HL-60 (cell line): ENCODE data around the gene DHTKD1.

ENCODE experiments used
- DNase-seq, 2 experiments: peaks; one replicate each; pipeline ENCODE4 v3.0.0-alpha.2; 2010 to 2020; ENCODE audit warnings: low read depth in 1 of 2, low spot score in 1 of 2
- H3K27ac ChIP-seq: fragments of 250-450 bp; sonication (Bioruptor Pico); replicated peaks from 2 replicates; pipeline ENCODE4 v1.5.1; 2020; ENCODE audit warnings: mild to moderate bottlenecking, moderate library complexity
- H3K27me3 ChIP-seq: fragments of 250-450 bp; sonication (Bioruptor Pico); 2 replicates; pipeline ENCODE4 v1.5.1; 2021; ENCODE audit warnings: mild to moderate bottlenecking, moderate library complexity; ENCODE audit not compliant: insufficient read depth, poor library complexity, severe bottlenecking
- H3K4me3 ChIP-seq: replicated peaks from 2 replicates; pipeline ENCODE4 v1.5.1; 2011; ENCODE audit warnings: mild to moderate bottlenecking, control low read depth, low read length; ENCODE audit not compliant: insufficient read depth
- GABPA ChIP-seq: IDR thresholded peaks from 2 replicates; pipeline ENCODE4 v1.6.1; 2012; ENCODE audit warnings: low read depth
- POLR2AphosphoS5 ChIP-seq: IDR thresholded peaks from 2 replicates; pipeline ENCODE4 v1.6.1; 2012; ENCODE audit warnings: low read depth
- SPI1 ChIP-seq: IDR thresholded peaks from 2 replicates; pipeline ENCODE4 v1.6.1; 2012; ENCODE audit warnings: low read depth, mild to moderate bottlenecking, borderline replicate concordance
- TF ChIP-seq, protein P1 (sequence below): IDR thresholded peaks from one replicate; pipeline ENCODE4 v1.5.1; 2011; ENCODE audit warnings: low read length, control low read depth, inconsistent platforms; ENCODE audit not compliant: insufficient read depth
- TF ChIP-seq, protein P2 (sequence below): IDR thresholded peaks from 2 replicates; pipeline ENCODE4 v1.6.1; 2012; ENCODE audit warnings: low read depth; ENCODE audit not compliant: insufficient replicate concordance

DHTKD1 gene

DNA sequence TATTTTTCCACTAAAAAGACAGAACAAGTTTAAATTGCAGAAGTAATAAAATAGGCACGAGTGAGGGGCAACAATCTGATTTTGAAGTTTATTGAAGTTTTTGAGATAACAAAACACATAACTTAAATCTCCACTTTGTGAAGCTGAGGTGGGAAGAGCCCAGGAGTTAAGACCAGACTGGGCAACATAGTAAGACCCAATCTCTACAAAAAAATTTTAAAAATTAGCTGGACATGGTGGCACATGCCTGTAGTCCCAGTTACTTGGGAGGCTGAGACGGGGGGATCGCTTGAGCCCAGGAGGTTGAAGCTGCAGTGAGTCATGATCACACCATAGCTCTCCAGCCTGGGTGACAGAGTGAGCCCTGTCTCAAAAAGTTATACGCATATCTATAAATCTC, 37.4 kb upstream of the DHTKD1 start:
- H3K27me3 ChIP-seq, result no peaks in the 10 kb centered on the region
- TF ChIP-seq, protein P1, sequence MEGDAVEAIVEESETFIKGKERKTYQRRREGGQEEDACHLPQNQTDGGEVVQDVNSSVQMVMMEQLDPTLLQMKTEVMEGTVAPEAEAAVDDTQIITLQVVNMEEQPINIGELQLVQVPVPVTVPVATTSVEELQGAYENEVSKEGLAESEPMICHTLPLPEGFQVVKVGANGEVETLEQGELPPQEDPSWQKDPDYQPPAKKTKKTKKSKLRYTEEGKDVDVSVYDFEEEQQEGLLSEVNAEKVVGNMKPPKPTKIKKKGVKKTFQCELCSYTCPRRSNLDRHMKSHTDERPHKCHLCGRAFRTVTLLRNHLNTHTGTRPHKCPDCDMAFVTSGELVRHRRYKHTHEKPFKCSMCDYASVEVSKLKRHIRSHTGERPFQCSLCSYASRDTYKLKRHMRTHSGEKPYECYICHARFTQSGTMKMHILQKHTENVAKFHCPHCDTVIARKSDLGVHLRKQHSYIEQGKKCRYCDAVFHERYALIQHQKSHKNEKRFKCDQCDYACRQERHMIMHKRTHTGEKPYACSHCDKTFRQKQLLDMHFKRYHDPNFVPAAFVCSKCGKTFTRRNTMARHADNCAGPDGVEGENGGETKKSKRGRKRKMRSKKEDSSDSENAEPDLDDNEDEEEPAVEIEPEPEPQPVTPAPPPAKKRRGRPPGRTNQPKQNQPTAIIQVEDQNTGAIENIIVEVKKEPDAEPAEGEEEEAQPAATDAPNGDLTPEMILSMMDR, result no peak
- TF ChIP-seq, protein P2, sequence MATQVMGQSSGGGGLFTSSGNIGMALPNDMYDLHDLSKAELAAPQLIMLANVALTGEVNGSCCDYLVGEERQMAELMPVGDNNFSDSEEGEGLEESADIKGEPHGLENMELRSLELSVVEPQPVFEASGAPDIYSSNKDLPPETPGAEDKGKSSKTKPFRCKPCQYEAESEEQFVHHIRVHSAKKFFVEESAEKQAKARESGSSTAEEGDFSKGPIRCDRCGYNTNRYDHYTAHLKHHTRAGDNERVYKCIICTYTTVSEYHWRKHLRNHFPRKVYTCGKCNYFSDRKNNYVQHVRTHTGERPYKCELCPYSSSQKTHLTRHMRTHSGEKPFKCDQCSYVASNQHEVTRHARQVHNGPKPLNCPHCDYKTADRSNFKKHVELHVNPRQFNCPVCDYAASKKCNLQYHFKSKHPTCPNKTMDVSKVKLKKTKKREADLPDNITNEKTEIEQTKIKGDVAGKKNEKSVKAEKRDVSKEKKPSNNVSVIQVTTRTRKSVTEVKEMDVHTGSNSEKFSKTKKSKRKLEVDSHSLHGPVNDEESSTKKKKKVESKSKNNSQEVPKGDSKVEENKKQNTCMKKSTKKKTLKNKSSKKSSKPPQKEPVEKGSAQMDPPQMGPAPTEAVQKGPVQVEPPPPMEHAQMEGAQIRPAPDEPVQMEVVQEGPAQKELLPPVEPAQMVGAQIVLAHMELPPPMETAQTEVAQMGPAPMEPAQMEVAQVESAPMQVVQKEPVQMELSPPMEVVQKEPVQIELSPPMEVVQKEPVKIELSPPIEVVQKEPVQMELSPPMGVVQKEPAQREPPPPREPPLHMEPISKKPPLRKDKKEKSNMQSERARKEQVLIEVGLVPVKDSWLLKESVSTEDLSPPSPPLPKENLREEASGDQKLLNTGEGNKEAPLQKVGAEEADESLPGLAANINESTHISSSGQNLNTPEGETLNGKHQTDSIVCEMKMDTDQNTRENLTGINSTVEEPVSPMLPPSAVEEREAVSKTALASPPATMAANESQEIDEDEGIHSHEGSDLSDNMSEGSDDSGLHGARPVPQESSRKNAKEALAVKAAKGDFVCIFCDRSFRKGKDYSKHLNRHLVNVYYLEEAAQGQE, result no peak
- TF ChIP-seq GABPA, result no peak
- TF ChIP-seq SPI1, result no peak
- TF ChIP-seq POLR2AphosphoS5, result no peak
- no peak for DNase-seq
- H3K4me3 ChIP-seq, result no peak overlapping the region
- no peak overlapping the region for H3K27ac ChIP-seq

DNA sequence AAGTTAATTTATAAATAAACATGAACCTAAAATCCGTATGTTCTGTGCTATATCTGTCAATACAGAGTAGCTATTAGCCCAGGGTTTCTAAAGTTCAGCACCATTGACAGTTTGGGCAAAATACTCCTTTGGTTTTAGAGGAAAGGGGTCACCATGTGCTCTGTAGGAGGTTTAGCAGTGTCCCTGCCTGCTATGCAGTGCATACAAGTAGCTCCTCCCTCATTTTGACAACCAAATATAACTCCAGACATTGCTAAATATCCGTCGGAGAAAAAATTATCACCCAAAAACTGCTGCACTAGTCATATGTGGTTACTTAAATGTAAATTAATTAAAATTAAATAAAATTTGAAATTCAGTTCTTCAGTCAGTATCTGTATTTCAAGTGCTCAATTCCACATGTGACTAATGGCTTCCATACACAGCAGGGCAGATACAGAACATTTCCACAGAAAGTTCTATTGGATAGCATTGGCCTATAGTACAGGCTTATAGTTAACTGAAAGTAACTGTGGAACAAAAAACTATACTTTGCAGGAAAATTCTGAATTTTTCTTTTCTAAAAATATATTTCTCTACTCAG, 32.6 kb upstream of the DHTKD1 start:
- DNase-seq, result no peak
- H3K4me3 ChIP-seq, result no peak overlapping the region

DNA sequence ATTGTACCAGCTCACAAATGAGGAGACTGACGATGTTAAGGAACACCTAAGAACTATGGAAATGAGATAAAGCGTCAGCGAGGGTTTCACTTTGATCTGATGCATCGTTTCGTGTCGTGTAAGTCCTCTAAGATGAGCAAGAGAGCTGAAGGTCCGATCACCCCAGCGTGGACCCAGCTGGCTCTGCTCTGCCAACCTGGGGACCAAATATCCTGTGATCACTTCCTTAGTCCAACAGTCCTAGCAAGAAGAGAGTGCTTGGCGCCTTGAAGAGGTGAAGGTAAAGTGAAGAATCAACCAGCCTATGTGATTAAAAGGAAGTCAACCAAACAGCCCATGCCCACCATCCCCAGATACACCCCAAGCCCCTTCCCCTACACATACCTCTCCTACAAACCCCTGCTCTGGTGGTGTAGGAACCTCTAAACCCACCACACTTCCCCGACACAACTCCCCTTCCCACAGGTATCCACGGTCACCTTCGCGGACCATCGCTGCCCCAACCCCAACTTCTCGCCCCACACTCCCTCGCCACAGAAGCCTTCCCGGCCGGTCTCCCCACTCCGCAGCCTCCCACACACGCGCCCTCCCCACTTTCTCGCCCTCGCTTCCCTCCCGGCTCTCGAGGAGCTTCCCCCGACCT, 26.9 kb upstream of the DHTKD1 start:
- peak overlapping the region; percentile 74 for H3K4me3 ChIP-seq
- peak in 1 of 2 experiments; percentile 8 for DNase-seq
- H3K27ac ChIP-seq, result peak overlapping the region; percentile 100
- TF ChIP-seq POLR2AphosphoS5, result no peak
- no peaks in the 10 kb centered on the region for H3K27me3 ChIP-seq

More for the DNA sequence above, 32.6 kb upstream of the DHTKD1 start:
- Histone ChIP-seq H3K27ac (no peak overlapping the region), H3K27me3 (no peaks in the 10 kb centered on the region)
- TF ChIP-seq, protein P2, result no peak
- TF ChIP-seq, protein P1, result no peak

DNA sequence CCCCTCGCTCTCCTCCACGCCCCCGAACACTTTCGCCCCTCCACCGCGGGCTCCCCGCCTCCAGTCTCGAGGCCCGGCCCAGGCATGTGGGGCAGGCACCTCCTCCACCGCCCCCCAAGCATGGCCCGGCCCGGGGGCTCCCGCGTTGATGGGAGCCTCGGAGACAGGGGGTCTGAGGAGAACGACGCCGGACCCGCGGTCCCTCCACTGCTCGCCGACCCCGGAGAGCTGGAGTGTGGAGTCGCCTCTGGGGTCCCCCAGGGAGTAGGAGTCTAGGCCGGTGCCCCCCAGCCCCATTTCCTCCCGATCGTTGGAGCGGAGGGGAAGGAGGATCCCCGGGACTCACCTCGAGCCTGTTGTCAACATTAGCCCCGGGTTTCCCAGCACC, 26.4 kb upstream of the DHTKD1 start:
- Histone ChIP-seq H3K27ac (peak overlapping the region; percentile 100), H3K4me3 (peak overlapping the region; percentile 74)
- DNase-seq, result peak in 1 of 2 experiments; percentile 20

More for the DNA sequence above, 26.4 kb upstream of the DHTKD1 start:
- TF ChIP-seq GABPA, result no peak
- TF ChIP-seq POLR2AphosphoS5, result no peak
- TF ChIP-seq, protein P2, result no peak
- TF ChIP-seq, protein P1, result no peak
- TF ChIP-seq SPI1, result no peak
- no peaks in the 10 kb centered on the region for H3K27me3 ChIP-seq
